TTC549 (cell line): Measurements from ENCODE around the gene LRRC8E.
A peak's percentile ranks its signal among the peaks of the same experiment; 100 is the strongest.

ENCODE experiments used
- FAIRE-seq: peaks from 2 replicates; lab custom pipeline; 2012; peaks lifted over from hg19 to GRCh38; lab: Jason Lieb, UNC

The LRRC8E gene

DNA sequence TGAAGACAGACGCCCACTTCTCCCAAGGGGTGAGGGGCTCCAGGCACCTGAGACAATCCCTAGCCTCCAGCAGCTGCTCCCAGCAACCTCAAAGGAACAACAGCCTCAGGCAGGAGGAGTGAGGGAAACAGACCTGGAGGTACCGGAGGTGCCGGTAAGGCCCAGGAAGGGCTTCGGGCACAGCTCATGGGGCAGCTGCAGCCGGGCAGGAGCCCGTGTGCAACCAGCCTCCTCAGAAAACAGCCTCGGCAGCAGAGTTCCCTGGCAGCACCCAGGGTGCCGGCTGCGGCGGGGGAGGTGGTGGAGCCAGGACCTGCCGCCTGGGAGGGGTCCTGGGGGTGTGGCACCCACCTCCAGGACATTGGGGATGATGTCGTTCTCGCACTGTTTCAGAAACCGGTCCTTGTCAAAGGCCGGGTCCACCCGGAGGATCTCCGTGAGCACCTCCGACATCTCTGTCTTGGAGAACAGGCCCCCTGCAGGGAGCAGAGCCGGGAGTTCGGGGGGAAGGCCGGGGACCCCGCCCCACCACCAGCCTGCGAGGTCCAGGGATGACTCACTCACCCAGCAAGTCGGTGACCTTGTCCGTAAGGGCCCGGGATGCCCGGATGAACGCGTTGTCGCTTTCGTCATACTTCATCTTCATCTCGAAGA, 44.1 kb downstream of the LRRC8E start:
- no peak for FAIRE-seq

DNA sequence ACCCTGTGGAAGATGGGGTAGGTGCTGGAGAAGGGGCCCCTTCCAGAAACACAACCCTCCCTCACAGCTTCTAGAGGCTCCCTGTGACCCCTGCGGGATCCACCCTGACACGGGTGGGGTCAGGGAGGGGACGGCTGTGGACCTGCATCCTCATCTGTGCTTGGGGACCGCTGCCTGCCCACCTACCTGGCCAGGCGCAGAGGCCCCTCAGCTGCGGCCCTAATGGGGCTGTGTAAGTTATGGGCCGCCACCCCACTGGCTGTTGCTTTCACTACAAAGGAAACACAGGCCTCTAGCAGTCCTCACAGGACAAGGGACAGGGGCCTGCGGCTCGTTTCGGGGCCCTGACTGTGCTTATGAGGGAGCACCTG, 44.6 kb downstream of the LRRC8E start:
- FAIRE-seq = no peak

DNA sequence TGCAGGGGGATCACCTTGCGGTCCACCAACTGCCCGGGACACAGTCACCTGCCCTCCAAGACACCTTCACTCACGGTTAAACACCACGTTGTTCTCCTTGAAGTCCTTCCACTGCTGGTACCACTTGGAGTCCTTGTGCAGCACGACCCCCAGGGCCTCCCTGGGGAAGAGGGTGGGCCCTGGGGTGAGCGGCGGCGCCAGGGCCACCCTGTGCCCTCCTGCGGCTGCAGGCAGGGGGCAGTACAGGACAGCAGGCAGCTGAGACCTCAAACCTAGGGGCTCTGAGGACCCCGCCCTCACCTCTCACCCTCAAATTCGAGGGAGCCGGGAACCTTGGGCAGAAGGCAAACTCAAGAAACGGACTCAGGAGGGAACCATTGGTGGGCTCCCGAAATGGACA, 45.1 kb downstream of the LRRC8E start:
- no peak for FAIRE-seq

DNA sequence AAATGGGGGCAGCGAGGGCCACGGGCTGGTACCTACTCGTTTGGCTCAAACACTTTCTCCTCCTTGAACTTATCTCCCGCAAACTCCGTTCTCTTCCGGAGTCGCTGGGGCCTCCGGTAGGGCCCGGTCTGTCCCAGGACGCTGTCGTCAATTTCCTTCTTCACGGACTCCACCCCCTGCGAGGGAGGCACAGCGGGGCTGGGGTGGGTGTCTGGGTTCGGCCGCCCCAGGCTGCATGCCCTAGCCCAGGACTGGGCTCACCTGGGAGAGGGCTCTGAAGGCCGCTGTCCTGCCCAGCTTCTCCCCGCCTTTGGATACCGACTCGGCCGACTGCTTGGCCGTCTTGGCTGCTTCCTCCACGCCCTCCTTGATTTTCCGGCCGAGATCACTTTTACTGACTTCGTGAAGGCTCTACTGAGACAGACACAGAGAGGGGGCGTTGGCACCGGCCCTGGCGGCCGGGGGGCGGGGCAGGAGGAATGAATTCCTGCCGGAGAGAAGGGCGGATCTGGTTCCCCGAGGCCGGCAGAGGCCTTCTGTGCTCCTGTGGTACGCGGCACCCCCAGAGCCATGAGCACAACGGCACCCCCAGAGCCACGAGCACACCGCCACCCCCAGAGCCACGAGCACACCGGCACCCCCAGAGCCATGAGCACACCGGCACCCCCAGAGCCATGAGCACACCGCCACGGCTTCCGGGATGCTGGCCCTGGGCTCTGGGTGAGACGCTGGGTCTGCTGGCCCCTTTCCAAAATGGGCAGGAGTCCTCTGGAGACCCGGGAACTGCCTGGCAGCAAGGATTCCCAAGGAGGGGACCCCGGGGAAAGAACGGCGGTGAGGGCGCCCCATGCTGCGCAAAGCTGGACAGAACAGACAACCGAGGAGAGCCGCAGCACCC, 45.8 kb downstream of the LRRC8E start:
- FAIRE-seq = no peak

DNA sequence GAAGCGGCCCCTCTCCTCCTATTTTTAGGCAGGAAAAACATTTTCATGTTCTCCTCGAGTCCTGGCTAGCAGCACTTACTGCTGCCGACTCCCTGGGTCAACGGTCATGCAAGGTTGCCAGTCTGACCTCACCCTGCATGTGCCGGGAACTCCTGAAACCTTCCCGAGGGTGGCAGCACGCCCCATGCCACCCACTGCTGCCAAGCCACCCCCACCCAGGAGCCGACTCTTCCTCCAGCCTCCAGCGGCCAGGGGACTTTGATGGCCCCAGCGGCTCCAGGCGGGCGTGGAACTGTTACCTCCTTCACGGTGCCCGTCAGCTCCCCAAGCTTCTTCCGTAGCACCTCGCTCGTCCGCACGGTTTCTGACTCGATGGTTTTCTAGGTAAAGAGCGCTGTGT, 46.5 kb downstream of the LRRC8E start:
- FAIRE-seq = no peak

DNA sequence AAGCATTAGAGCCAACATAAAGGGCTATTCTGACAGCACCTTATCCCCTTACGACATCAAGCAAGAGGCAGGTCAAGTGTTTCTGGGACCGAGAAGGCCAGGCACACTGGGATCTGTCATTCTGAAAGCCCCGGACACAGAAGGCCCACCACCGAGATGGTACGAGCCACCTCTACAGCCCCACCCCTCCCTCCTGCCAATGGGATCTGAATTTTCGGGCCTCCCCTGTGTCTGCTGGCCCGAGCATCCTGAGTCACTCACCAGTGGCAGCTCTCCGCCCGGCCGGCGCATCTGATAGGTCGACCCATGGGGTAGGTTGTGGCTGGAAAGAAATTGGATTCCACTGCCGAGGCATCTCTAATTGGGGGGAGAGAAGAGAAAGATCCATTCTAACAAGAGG, 52.5 kb downstream of the LRRC8E start:
- FAIRE-seq = no peak

DNA sequence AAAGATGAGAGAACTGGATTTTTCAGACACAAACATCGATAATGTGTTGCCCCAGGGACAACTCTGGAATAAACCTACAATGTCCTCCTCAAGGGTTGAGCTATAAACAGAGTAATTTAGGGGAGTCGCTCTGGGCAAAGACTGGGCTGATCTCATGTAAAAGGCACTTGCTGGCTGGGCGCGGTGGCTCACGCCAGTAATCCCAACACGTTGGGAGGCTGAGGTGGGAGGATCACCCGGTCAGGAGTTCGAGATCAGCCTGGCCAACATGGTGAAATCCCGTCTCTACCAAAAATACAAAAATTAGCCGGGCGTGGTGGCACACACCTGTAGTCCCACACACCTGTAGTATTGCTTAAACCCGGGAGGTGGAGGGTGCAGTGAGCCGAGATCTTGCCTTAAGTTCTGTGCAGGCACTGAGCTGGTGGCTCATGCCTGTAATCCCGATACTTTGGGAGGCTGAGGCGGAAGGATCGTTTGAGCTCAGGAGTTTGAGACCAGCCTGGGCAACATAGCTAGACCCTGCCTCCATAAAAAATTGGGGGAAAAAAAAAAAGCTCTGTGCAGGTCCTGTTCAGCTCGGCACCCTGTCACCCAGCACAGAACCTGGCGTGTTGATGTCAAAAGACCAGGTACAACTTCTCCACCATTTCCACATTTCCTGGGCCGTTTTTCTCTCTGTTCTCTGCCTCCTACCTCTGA, 53.7 kb downstream of the LRRC8E start:
- no peak for FAIRE-seq

DNA sequence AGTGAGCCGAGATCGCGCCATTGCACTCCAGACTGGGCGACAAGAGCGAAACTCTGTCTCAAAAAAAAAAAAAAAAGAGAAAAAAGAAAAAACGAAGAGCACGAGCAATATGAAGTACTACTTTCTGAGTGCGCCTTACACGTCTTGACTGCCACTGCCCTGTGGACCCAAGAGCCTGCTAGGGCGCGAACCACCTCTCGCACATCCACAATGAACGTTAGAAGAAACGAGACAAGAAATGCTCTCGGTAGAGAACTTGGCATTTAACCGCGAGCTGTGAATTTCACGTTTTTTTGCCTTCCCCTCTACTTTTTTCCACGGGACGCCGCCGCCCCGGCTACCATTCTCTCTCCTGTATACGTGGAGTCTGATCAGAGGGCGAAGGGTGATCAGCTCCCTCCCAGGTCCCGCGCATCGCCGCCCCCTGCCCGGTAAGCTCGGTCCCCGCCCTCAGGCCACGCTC, 54.7 kb downstream of the LRRC8E start:
- FAIRE-seq = no peak

DNA sequence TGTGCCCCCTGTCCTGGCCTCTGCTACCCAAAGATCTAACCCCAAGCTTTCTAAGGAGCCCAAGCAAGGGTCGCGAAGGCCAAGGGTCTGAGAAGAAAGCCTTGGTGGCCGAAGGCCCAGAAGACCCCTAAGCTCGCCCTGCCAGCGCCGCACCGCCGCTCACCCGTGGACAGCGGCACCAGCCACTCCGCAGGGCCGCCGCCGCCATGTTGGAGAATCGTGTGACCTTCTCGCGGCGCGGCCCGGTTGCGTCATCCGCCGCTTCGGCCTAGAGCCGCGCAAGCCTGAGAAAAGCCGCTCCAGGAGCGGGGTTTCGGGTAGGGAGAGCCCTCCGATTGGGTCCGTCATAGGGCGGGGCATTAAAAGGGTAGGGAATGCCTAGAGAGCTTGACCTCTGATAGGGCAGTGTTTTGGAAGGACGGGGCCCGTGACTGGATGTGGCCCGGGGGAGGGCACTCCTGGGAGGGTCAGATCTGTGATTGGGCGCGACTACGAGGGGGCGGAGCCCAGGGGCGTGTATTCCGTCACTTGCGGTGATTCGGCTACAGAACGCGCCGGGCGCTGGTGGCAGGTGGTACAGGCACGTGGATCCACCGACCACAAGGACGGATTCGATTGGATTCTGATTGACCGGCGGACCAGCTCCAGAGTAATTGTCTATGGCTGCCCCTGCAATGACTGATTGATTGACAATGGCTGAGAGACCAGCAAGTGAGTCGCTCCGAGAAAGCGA, 55.3 kb downstream of the LRRC8E start, which contains the start of gene TIMM44:
Gene TIMM44, minus strand, starts transcription at position 223 of the 733 bp plus-strand sequence. Its CDS starts 15 bp downstream, at position 208.
- peak; percentile 97 for FAIRE-seq

DNA sequence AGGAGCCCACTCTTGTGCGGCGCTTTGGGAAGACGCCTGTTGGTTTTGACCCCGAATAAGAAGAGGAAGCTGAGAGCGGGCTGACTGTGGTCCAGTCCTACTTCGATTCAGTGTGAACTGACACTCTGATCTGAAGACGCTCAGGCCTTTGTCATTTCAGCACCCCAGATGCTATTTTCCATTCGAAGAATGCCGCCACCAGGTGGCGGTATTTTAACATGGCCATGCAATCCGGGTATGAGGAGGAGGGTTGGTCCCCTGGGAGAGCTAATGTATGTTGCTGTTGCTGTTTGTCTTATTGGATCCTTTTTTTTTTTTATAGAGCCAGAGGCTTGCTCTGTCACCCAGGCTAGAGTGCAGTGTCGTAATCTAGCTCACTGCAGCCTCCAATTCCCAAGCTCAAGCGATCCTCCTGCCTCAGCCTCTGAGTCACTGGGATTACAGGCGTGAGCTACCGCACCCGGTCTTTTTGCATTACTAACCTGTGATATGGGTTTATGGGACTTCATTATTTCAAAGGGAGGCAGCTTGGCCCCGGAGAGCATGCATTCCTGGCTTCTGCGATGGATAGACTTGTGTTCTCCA, 56.0 kb downstream of the LRRC8E start:
- peak; percentile 80 for FAIRE-seq

DNA sequence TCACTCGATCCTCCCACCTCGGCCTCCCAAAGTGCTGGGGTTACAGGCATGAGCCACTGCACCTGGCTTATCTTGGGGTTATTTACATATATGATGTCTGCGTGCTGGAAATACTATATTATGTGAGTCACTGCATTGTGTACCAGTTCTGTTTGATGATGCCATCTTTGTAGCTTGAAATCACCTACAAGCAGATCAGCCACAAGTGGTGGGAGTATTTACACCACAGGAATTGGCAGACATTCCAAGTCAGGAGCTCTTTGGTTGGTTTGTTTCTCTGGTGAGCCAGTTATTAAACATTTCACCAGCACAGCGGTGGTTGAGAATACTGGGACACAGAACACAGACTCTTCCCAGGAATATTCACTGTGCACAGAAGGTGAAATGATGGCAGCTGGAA, 59.6 kb downstream of the LRRC8E start:
- no peak for FAIRE-seq
